ENCODE measurements around the gene IGF2BP2.
"Not testable (repeated sequence)": the region's sequence is repeated elsewhere in the genome, so short reads cannot be mapped to it uniquely, and the experiment has no call there.

The IGF2BP2 gene

DNA sequence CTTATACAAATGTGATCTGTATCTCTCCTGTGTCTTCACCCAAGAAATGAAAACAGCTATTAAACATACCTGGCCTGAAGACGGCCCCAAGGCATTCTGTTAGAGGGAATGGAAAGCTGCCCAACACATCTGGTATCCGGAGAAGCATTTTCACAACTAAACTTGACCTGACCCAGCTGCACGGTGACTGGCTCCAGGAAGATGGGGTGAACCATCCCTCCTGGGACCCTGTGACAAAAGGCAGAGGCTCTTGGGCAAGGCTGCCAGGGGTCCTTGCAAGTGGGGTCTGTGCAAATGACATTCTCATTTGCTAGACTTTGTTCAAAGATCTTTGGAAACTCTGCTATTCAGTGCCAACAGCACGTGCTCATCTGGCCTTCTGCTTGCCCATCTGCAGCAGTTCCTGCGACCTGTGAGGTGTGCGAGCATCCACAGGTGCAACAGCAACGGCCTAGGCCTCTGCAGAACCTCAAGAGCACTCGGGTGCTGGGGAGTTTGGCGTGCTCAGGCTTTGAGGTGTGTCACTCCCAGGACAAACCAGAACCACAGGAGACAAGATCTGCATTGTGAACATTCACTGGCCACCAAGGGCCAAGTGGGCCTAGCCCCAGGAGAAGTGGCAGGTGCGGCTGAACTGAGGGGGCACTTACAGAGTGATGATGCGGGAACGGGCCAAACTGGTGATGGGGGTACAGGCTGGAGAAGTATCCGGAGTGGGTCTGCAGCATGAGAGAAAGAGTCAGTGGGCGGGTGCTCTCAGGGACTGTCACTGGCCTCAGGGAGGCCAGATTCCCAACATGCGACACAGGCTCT, 166.9 kb downstream of the IGF2BP2 start:
- DNase-seq: no peak

- DNase-seq: no peak
Observed at GRCh38 chr3:185657211-185657610, 167.6 kb downstream of the IGF2BP2 start.

DNA sequence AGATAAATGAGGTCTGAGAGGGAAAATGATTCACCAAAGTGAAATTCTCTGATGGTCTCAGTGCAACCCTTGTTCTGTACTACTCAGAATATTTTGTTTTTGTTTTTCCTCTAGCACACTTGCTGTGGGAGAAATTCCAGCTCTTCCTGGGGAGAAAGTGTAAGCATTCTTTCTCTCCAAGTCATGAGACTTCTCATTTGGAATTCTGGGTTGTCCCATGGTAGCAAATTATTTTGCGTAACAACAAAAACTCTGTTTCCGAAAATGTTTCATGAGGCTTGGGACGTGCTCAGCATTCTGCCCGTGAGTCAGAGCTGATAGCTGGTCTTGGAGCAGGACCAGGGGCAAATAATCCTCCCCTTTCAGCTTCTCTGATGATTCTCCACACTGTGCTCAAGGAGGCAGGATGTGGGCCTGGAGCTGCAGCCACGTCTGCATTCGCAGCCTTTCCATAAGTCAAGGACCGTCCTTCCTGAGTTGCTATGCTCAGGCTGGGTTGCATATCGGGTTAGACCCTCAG, 168.5 kb downstream of the IGF2BP2 start:
- no peak for DNase-seq

GRCh38 chr3:185655426-185656320, 169.2 kb downstream of the IGF2BP2 start:
- no peak for DNase-seq

GRCh38 chr3:185654758-185655145, 170.1 kb downstream of the IGF2BP2 start:
- no peak for DNase-seq

- DNase-seq: no peak
Observed at GRCh38 chr3:185653949-185654757, 170.7 kb downstream of the IGF2BP2 start.

- DNase-seq: no peak
Observed at GRCh38 chr3:185651971-185652370, 172.9 kb downstream of the IGF2BP2 start.

- no peak for DNase-seq
Observed at GRCh38 chr3:185649414-185649813, 175.4 kb downstream of the IGF2BP2 start.

GRCh38 chr3:185648396-185648795, 176.4 kb downstream of the IGF2BP2 start:
- no peak for DNase-seq

DNA sequence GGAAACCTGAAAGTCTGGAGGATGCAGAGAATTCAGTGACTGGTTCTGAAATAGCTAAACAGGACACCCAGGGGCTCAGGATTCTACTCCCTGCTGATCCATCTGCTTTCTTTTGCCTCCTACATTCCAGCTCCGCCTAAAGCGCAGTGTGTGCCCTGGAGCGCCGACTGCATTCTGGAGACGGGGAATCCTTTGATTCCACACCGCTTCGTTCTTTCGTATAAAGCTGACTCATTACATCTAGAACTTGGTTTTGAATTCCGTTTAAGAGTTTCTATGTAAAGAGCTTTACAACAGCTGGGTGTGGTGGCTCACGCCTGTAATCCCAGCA, 177.0 kb downstream of the IGF2BP2 start:
- DNase-seq: no peak

DNA sequence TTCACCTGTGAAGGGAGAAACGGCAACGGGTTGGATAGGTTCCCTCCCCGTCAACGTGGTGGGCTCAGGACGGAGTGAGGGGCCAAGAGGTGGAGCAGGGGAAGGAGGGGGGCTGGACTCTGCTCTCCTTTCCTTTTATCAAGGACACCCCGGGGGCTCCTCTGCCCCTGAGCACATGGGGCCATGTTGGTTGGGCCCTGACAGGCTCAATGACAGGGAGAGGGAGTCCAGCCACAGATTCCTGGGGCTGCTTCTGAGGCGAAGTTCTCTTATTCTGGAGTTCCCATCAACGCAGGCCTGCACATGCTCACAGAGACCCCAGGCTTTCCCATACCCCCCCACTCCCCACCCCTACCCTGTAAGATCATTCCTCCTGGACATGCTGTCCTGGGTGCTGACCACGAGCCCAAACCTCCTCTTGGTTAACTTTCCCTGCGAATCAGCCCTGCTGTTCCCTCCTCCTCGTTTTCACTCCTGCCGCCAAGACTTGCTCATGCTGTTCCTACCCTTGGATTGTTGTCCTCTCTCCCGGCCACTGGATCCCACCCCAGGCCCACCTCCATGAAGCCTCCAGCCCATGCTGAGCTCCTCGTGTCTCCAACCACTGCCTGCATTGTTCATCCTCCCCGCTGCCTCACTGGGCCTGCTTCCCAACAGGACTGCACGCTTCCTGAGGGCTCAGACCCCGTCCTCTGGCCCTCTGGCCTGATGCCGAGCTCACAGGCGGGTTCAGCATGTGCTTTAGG, 177.5 kb downstream of the IGF2BP2 start:
- DNase-seq: no peak

GRCh38 chr3:185646382-185647133, 178.3 kb downstream of the IGF2BP2 start:
- no peak for DNase-seq

DNA sequence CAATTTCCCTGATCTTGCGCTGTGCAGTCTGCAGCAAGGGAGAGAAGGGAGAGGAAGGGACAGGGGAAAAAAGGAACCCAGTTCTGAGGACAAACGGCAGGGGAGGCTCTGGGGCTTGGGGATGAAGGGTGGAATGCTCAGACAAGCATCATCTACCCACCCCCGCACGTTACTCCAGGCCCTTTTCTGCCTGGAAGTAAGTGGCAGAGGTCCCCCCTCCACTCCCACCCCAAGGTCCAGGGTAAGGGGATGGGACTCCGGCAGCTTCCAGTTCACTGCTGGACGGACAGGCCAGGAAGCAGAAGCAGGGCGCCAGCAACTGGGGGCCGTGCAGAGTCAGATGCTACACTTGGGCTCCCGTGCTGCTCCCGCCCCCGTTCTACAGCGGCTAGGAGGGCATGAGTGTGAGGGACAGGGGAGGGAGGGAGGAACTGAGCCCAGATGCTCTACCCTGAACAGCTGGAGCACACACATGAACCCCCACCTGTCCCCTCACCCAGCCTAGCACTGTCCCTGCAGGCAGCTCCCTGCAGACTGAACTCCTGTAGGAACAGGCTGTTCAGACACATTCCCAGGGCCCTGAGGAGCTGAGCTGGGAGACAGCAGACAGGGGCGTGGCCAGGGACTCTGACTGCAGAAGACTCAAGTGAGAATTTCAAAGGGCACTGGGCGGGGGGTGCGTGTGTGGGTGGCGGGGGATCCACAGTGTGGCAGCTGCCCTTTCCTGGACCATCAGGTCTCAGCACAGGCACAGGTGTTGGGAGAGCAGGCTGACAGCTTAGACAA, 179.1 kb downstream of the IGF2BP2 start:
- no peak for DNase-seq

DNA sequence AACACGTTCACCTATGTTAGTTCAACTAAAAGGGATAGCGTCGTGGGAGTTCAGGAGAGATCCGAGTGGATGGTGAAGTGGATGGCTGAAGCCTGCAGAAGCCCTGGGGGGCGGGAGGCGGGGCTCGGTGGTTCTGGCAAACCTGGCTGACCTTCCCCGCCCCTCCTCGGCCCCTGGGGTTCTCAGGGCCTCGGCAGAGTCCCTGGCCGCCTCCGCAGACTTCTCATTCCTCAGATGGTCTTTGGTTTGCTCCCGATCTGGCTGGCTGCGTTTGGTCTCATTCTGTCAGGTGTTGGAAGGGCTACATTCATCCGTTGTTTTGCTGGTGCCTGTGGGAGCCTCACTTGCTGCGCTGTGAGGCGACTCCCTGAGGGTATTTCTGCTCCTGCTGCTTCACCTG, 179.7 kb downstream of the IGF2BP2 start:
- not testable (repeated sequence) for DNase-seq

- no peak for DNase-seq
Observed at GRCh38 chr3:185640308-185640707, 184.5 kb downstream of the IGF2BP2 start.

DNA sequence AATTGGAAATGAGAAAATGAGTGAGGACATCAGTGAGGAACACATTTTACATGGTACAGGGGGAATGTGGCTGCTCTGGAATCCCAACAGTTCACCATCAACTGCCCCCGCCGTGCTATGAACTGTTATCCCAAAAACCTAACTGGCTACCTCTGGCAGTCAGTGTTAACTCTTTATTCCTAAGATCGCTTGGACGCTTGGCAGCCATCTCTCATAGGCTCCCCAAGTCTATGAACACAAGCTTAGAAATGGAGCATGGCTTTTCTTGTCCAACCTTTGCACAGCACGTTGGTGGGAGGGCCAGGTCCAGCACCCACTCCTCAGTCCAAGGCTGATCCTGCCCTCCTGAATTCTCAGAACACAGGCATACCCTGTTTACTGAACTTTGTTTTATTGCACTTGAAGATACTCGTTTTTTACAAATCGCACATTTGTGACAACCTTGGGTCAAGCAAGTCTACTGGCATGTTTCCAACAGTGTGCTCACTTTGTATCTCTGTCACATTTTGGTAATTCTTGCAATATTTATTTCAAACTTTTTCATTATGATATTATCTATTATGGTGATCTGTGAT, 185.1 kb downstream of the IGF2BP2 start:
- no peak for DNase-seq

DNA sequence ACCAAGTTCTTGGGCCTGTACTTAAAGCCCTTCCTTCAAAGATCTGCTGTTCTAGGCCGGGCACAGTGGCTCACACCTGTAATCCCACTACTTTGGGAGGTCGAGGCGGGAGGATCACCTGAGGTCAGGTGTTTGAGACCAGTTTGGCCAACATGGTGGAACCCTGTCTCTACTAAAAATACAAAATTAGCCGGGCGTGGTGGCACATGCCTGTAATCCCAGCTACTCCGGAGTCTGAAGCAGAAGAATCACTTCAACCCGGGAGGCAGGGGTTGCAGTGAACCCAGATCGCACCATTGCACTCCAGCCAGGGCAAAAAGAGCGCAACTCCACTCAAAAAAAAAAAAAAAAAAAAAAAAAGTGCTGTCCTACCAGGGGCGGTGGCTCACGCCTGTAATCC, 186.2 kb downstream of the IGF2BP2 start:
- not testable (repeated sequence) for DNase-seq

DNA sequence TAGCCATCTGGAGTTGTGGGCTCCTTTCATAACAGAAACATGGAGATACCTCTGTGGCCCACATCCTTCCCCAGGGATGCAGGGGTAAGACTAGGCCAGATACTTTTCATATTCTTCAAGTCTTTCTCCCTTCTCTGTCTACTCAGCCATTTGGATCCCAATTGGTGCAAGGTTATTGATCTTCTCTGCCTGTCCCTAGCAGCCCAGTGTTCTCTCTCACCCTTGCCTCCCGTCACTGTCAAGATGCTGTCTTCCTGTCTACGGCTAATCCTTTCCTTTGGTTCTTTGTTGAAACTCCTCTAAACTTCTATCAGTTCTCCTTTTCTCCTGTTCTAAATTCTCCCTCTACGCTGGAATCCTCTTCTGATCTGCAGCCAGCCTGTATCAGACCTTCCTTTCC, 187.5 kb downstream of the IGF2BP2 start:
- no peak for DNase-seq

DNA sequence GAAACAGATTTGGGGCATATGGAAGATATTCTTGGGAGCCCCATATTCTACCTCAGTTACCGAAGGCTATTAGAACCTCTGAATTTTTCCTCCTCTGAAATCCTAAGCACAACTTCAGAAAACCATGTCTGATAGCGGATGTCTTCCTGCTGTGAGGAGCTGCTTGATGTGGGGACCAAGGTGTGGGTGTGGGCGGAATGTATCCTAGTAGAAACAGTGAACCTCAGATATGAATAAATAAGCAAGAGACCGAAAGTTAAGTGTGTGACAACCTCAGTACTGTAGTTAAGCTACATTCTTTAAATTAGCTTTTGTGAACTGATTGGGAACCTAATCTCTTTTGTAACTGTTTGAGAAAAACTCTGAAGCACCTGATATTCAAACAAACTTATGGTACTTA, 191.8 kb downstream of the IGF2BP2 start:
- no peak for DNase-seq

DNA sequence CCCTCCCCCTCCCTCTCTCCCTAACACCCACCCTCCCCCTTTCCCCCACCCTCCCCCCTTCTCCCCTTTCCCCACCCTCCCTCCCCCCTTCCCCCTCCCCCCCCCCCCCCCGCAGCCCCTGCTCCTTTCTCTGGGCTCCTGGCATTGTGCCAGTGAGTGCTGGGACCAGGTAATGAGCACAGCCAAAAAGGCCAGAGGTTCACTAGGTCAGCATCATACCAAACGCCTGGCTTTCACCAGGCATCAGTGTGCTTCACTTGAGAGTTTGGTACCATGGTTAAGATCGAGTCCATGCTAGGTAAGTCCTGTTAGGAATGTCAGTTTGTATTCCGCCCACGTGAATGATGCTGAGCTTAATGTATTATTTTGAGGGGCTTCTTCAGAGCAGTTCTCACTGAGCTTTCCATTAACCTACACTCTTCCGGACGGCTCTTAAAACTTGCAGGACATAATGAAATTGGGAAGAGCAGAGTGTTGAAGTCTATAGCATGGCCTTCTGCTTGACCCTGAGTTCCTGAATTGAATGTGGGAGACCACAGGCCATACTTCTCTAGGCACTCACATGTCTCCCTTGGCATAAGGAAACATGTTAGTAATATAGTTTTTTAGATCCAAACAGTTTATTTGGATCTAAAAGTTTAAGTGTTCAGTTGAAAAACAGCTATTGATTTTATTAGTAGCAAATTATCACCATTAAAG, 193.2 kb downstream of the IGF2BP2 start:
- DNase-seq: no peak

Measured in activated T-cell treated with anti-CD3 and anti-CD28 coated beads for 4 hours (primary cell).